ENCODE results near the gene FHIT. TPM values are rescaled to one million over a fixed set of nuclear protein-coding genes. Genes with fewer than 3 reads are reported as not detected.

The FHIT gene
- total and polyA plus RNA-seq, 11 donors = 4.2 to 26.8 (median 16.5) TPM

DNA sequence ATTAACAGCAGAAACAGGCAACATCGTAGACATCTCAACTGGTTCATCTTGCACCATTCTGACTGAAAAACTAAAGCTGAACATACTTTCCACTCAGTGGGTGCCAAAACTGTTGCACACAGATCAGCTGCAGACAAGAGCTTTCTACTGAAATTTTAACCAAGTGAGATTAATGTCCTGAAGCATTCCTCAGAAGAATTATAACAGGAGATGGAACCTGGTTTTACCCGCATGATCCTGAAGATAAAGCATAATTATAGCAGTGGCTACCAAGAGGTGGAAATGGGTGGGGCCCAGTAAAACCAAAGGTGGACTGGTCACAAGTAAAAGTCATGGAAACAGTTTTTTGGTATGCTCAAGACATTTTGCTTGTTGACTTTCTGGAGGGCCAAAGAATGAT, 858.8 kb downstream of the FHIT start:
- 91 to 94% (median 92%) methylated on average over 2 of the region's 2 CpGs for WGBS, 4 donors
- ATAC-seq = no peak
- no peak for DNase-seq

DNA sequence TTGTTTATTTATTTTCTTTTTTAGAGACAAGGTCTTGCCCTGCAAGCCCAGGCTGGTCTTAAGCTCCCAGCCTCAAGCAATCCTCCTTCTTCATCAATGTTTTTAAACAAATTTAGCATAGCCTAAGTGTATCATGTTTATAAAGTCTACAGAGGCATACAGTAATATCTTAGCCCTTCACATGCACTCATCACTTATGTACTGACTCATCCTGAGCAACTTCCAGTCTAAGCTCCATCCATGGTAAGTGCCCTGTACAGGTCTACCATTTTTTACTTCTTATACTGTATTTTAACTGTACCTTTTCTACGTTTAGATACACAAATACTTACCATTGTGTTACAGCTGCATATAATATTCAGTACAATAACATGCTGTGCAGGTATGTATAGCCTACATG, 860.0 kb downstream of the FHIT start:
- intact Hi-C loops (cut with DNase I) = no loop called here
- H3K9me3 ChIP-seq = no peaks in the 10 kb centered on the region
- no peaks in the 10 kb centered on the region for H3K36me3 ChIP-seq
- H3K27ac ChIP-seq = no peak overlapping the region
- DNase-seq (no peak), ATAC-seq (no peak)
- 54 to 72% (median 60%) methylated on average over 1 of the region's 1 CpG for WGBS, 4 donors
- TF ChIP-seq, protein P1, sequence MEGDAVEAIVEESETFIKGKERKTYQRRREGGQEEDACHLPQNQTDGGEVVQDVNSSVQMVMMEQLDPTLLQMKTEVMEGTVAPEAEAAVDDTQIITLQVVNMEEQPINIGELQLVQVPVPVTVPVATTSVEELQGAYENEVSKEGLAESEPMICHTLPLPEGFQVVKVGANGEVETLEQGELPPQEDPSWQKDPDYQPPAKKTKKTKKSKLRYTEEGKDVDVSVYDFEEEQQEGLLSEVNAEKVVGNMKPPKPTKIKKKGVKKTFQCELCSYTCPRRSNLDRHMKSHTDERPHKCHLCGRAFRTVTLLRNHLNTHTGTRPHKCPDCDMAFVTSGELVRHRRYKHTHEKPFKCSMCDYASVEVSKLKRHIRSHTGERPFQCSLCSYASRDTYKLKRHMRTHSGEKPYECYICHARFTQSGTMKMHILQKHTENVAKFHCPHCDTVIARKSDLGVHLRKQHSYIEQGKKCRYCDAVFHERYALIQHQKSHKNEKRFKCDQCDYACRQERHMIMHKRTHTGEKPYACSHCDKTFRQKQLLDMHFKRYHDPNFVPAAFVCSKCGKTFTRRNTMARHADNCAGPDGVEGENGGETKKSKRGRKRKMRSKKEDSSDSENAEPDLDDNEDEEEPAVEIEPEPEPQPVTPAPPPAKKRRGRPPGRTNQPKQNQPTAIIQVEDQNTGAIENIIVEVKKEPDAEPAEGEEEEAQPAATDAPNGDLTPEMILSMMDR (IDR thresholded peaks at IDR 0.05) = no peak
- no peak for TF ChIP-seq POLR2A (IDR thresholded peaks at IDR 0.05)
- H3K27me3 ChIP-seq = no peaks in the 10 kb centered on the region
- no peaks in the 10 kb centered on the region for H3K4me1 ChIP-seq
- no peak overlapping the region for H3K4me3 ChIP-seq

More for the DNA sequence above, 858.8 kb downstream of the FHIT start:
- H3K4me1 ChIP-seq = no peaks in the 10 kb centered on the region
- H3K9me3 ChIP-seq = peaks cover 0 to under 1% (median 0%) of the 10 kb centered on the region in 12 donors
- H3K36me3 ChIP-seq = no peaks in the 10 kb centered on the region
- no peak overlapping the region for H3K4me3 ChIP-seq
- intact Hi-C loops (cut with DNase I) = no loop called here
- H3K27me3 ChIP-seq = no peaks in the 10 kb centered on the region
- TF ChIP-seq POLR2A (IDR thresholded peaks at IDR 0.05) = no peak
- TF ChIP-seq, protein P1 (IDR thresholded peaks at IDR 0.05) = no peak
- no peak overlapping the region for H3K27ac ChIP-seq

DNA sequence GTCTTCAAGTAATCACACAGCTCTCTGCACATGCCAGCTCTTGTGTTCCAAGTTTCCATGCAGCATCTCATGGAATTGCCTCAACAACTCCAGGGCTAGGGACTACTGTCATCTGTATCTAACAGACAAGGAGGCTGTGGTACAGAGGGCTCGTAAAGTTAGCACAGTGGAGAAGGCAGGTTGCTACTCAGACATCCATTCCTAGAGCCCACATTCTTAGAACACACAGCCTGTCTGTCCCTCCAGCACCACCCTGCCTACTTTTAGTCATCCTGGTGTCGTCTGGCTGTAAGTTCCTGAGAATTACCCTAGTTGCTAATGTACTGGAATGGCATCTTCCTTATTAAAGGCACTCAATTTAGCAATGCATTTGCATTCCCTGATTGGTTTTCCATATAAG, 862.5 kb downstream of the FHIT start:
- no peak for TF ChIP-seq POLR2A (IDR thresholded peaks at IDR 0.05)
- TF ChIP-seq, protein P1 (IDR thresholded peaks at IDR 0.05) = no peak
- no peak overlapping the region for H3K4me3 ChIP-seq
- 89 to 94% (median 90%) methylated on average over 2 of the region's 2 CpGs for WGBS, 4 donors
- H3K4me1 ChIP-seq = no peaks in the 10 kb centered on the region
- H3K27me3 ChIP-seq = no peaks in the 10 kb centered on the region
- H3K9me3 ChIP-seq = no peaks in the 10 kb centered on the region
- no peak overlapping the region for H3K27ac ChIP-seq
- H3K36me3 ChIP-seq = no peaks in the 10 kb centered on the region
- intact Hi-C loops (cut with DNase I) = no loop called here
- ATAC-seq (no peak), DNase-seq (no peak)

DNA sequence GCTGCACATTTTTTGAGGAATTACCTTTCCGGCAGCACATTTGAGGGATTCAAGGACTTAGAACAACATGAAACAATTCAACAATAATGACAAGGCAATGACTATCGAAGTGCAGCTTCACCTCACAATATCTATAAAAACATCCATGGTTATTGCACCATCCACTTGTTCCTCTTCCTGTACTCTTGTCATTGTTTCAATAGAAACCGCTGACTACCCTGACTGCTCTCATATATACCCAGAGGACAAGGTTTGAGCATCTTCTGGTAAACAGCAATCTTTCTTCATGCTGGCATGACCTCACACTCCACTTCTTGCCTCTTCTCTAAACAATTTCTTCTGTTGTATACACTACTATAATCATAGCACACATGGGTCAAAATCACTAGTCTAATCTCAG, 864.9 kb downstream of the FHIT start:
- intact Hi-C loops (cut with DNase I) = no loop called here
- TF ChIP-seq POLR2A (IDR thresholded peaks at IDR 0.05) = no peak
- TF ChIP-seq, protein P1 (IDR thresholded peaks at IDR 0.05) = no peak
- no peak for ATAC-seq
- Histone ChIP-seq H3K27ac (no peak overlapping the region), H3K4me3 (no peak overlapping the region), H3K9me3 (no peaks in the 10 kb centered on the region), H3K4me1 (no peaks in the 10 kb centered on the region), H3K27me3 (no peaks in the 10 kb centered on the region), H3K36me3 (no peaks in the 10 kb centered on the region)
- 62 to 93% (median 84%) methylated on average over 3 of the region's 3 CpGs for WGBS, 4 donors
- DNase-seq = no peak
